Measurements from ENCODE around the gene SERGEF.

DNA sequence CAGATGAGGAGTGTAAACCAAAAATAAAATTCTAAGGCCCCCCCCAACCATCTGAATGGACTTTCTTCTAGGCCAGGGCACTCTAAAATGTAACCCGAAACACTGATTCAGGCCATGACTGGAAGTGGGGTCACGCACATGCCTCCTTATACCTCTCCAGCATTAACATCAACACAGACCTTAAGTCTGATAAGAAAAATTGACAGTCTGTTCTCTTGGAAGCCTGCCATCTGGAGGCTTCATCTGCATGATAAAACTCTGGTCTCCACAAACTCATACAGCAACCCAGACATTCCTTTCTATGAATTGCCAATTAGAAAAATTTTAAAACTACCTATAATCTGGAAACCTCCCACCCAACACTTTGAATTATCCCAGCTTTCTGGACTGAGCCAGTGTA lies 3.9 kb upstream of the SERGEF start:
- TF ChIP-seq, protein P1, sequence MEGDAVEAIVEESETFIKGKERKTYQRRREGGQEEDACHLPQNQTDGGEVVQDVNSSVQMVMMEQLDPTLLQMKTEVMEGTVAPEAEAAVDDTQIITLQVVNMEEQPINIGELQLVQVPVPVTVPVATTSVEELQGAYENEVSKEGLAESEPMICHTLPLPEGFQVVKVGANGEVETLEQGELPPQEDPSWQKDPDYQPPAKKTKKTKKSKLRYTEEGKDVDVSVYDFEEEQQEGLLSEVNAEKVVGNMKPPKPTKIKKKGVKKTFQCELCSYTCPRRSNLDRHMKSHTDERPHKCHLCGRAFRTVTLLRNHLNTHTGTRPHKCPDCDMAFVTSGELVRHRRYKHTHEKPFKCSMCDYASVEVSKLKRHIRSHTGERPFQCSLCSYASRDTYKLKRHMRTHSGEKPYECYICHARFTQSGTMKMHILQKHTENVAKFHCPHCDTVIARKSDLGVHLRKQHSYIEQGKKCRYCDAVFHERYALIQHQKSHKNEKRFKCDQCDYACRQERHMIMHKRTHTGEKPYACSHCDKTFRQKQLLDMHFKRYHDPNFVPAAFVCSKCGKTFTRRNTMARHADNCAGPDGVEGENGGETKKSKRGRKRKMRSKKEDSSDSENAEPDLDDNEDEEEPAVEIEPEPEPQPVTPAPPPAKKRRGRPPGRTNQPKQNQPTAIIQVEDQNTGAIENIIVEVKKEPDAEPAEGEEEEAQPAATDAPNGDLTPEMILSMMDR (conservative IDR thresholded peaks at IDR 0.05) = no peak
- no peak for TF ChIP-seq EZH2 (IDR thresholded peaks at IDR 0.05; ENCODE audit: low read depth)

All from PC-9 (cell line).